Measurements from ENCODE around the gene TMEM218. TPM values are rescaled to one million over a fixed set of nuclear protein-coding genes. Genes with fewer than 3 reads are reported as not detected.

The TMEM218 gene
- total and polyA plus RNA-seq, 2 of the 8 experiments (the other 6 are each of a cell fraction or from before 2014, with no cell fraction given), result 17.0 to 33.5 TPM

GRCh38 chr11:125091247-125091876 is 20.1 kb downstream of the TMEM218 start (continued):
- TF ChIP-seq NANOG (IDR thresholded peaks at IDR 0.05; ENCODE audit: insufficient read depth, low read depth, low read length, poor library complexity, severe bottlenecking), result no peak
